ENCODE measurements around the gene CROCC2. TPM values are rescaled to one million over a fixed set of nuclear protein-coding genes. Genes with fewer than 3 reads are reported as not detected.
A peak's percentile ranks its signal among the peaks of the same experiment; 100 is the strongest.

CROCC2 gene
- total and polyA plus RNA-seq, 2 of the 13 experiments (the other 11 are each of a cell fraction or from before 2014, with no cell fraction given), result not detected

- POLR2A ChIA-PET, result no interaction called here
- TF ChIP-seq, protein P1, sequence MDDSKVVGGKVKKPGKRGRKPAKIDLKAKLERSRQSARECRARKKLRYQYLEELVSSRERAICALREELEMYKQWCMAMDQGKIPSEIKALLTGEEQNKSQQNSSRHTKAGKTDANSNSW (CRISPR knock-in tag; IDR thresholded peaks at IDR 0.05; ENCODE audit: borderline replicate concordance), result no peak
- TF ChIP-seq REL (CRISPR knock-in tag; conservative IDR thresholded peaks at IDR 0.05), result no peak
- no peak for TF ChIP-seq CBX5 (CRISPR knock-in tag; IDR thresholded peaks at IDR 0.05; ENCODE audit: borderline replicate concordance)
- TF ChIP-seq KDM3A (CRISPR knock-in tag; IDR thresholded peaks at IDR 0.05; ENCODE audit: low read depth), result no peak
- TF ChIP-seq HCFC1 (IDR thresholded peaks at IDR 0.05; ENCODE audit: low read depth, low read length), result no peak
Measured at GRCh38 chr2:240946046-240946445, 39.9 kb downstream of the CROCC2 start.

GRCh38 chr2:240946654-240947053 is 40.5 kb downstream of the CROCC2 start:
- Histone ChIP-seq H3K27ac (ENCODE audit: extremely low read length, insufficient read depth, low read length) (no peak overlapping the region), H3K4me3 (replicated peaks in 1 of 3; ENCODE audit: insufficient read depth in 1 of 3, low read depth in 2 of 3, low read length in 3 of 3) (no peak overlapping the region), H3K4me2 (ENCODE audit: low read depth, low read length) (no peak overlapping the region), H3K79me2 (ENCODE audit: insufficient read depth, low read length) (no peaks in the 10 kb centered on the region), H3K9me3 (ENCODE audit: low read length) (no peaks in the 10 kb centered on the region), H4K20me1 (ENCODE audit: insufficient read depth, low read length) (no peaks in the 10 kb centered on the region), H3K36me3 (replicated peaks in 1 of 2; ENCODE audit: control insufficient read depth in 1 of 2, insufficient read depth in 2 of 2, low read length in 2 of 2) (no peaks in the 10 kb centered on the region), H3K27me3 (ENCODE audit: control insufficient read depth in 1 of 2, insufficient read depth in 2 of 2, low read length in 2 of 2) (peaks cover 1 to 46% of the 10 kb centered on the region in 2 experiments; a peak in 4 of 5 replicates), H2AFZ (ENCODE audit: low read length) (no peak overlapping the region), H3K9ac (ENCODE audit: insufficient read depth, low read depth, low read length) (no peak overlapping the region), H3K4me1 (ENCODE audit: insufficient read depth, low read length) (no peaks in the 10 kb centered on the region)
- CTCF ChIA-PET (ENCODE audit: low intra/inter-chr PET ratio, low total read pairs), result no interaction called here
- WGBS (ENCODE audit: low lambda C conversion rate), result 58% methylated on average over 5 of the region's 5 CpGs
- ATAC-seq, result peak; percentile 20; the same call in 2 of the 3 replicates
- BruUV-seq (replicated peaks), result no TSS peak
- no peak for TF ChIP-seq PRMT3 (CRISPR knock-in tag; IDR thresholded peaks at IDR 0.05; ENCODE audit: borderline replicate concordance, low read depth)
- TF ChIP-seq HHEX (CRISPR knock-in tag; IDR thresholded peaks at IDR 0.05), result no peak
- no peak for TF ChIP-seq SIX1 (CRISPR knock-in tag; IDR thresholded peaks at IDR 0.05; ENCODE audit: borderline replicate concordance)
- TF ChIP-seq ZNF816 (CRISPR knock-in tag; IDR thresholded peaks at IDR 0.05; ENCODE audit: borderline replicate concordance), result no peak
- no peak for TF ChIP-seq HNF4G (IDR thresholded peaks at IDR 0.05; ENCODE audit: borderline replicate concordance, low read depth, low read length)
- no peak for TF ChIP-seq HNF4G (CRISPR knock-in tag; IDR thresholded peaks at IDR 0.05; ENCODE audit: borderline replicate concordance, low read depth)
- TF ChIP-seq, protein P2, sequence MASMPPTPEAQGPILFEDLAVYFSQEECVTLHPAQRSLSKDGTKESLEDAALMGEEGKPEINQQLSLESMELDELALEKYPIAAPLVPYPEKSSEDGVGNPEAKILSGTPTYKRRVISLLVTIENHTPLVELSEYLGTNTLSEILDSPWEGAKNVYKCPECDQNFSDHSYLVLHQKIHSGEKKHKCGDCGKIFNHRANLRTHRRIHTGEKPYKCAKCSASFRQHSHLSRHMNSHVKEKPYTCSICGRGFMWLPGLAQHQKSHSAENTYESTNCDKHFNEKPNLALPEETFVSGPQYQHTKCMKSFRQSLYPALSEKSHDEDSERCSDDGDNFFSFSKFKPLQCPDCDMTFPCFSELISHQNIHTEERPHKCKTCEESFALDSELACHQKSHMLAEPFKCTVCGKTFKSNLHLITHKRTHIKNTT (CRISPR knock-in tag; IDR thresholded peaks at IDR 0.05), result no peak
- TF ChIP-seq HNRNPL (IDR thresholded peaks at IDR 0.05; ENCODE audit: low read depth, low read length), result no peak
- POLR2A ChIA-PET, result no interaction called here
- intact Hi-C loops (cut with micrococcal nuclease; ENCODE audit: unreplicated experiment) (no loop called here), in situ Hi-C loops (cut with HindIII; ENCODE audit: extremely low pct_ligation_motif_present, low pct_unique_long_range_greater_than_20kb) (no loop called here)
- no peak for DNase-seq (ENCODE audit: low spot score)
- FAIRE-seq, result no peak

More at GRCh38 chr2:240946046-240946445, 39.9 kb downstream of the CROCC2 start:
- no peak overlapping the region for H3K4me3 ChIP-seq (replicated peaks in 1 of 3; ENCODE audit: insufficient read depth in 1 of 3, low read depth in 2 of 3, low read length in 3 of 3)
- in situ Hi-C loops (cut with HindIII; ENCODE audit: extremely low pct_ligation_motif_present, low pct_unique_long_range_greater_than_20kb), result no loop called here
- no peak overlapping the region for H3K9ac ChIP-seq (ENCODE audit: insufficient read depth, low read depth, low read length)
- no peak for DNase-seq (ENCODE audit: low spot score)
- FAIRE-seq, result no peak
- H3K27ac ChIP-seq (ENCODE audit: extremely low read length, insufficient read depth, low read length), result no peak overlapping the region
- no peak overlapping the region for H2AFZ ChIP-seq (ENCODE audit: low read length)
- no TSS peak for BruUV-seq (replicated peaks)
- H3K79me2 ChIP-seq (ENCODE audit: insufficient read depth, low read length), result no peaks in the 10 kb centered on the region
- H3K27me3 ChIP-seq (ENCODE audit: control insufficient read depth in 1 of 2, insufficient read depth in 2 of 2, low read length in 2 of 2), result peaks cover 1 to 46% of the 10 kb centered on the region in 2 experiments; a peak in 4 of 5 replicates
- intact Hi-C loops (cut with micrococcal nuclease; ENCODE audit: unreplicated experiment), result no loop called here
- no peak; the same call in 2 of the 3 replicates for ATAC-seq
- WGBS (ENCODE audit: low lambda C conversion rate), result 38% methylated on average over 7 of the region's 7 CpGs
- no peaks in the 10 kb centered on the region for H4K20me1 ChIP-seq (ENCODE audit: insufficient read depth, low read length)
- H3K4me2 ChIP-seq (ENCODE audit: low read depth, low read length), result no peak overlapping the region
- CTCF ChIA-PET (ENCODE audit: low intra/inter-chr PET ratio, low total read pairs), result no interaction called here
- no peaks in the 10 kb centered on the region for H3K4me1 ChIP-seq (ENCODE audit: insufficient read depth, low read length)
- no peaks in the 10 kb centered on the region for H3K36me3 ChIP-seq (replicated peaks in 1 of 2; ENCODE audit: control insufficient read depth in 1 of 2, insufficient read depth in 2 of 2, low read length in 2 of 2)
- no peaks in the 10 kb centered on the region for H3K9me3 ChIP-seq (ENCODE audit: low read length)

All from HepG2 (cell line).